Left ventricle myocardium inferior (tissue), 1 donor: ENCODE results near the gene MARK2. TPM values are rescaled to one million over a fixed set of nuclear protein-coding genes. Genes with fewer than 3 reads are reported as not detected.

Experiments
- DNase-seq: peaks from one replicate; pipeline ENCODE4 v3.0.0-alpha.2; 2020
- H3K27ac ChIP-seq: fragments of 200-600 bp; replicated peaks from 2 replicates; pipeline ENCODE4 v1.8.0; 2021
- H3K27me3 ChIP-seq: fragments of 200-600 bp; 2 replicates; pipeline ENCODE4 v1.8.0; 2021; ENCODE audit warnings: low read depth
- H3K36me3 ChIP-seq: fragments of 200-600 bp; 2 replicates; pipeline ENCODE4 v1.8.0; 2021
- H3K4me1 ChIP-seq: fragments of 200-600 bp; 2 replicates; pipeline ENCODE4 v1.8.0; 2021
- H3K4me3 ChIP-seq: fragments of 200-600 bp; 2 replicates; pipeline ENCODE4 v1.8.0; 2021; ENCODE audit warnings: mild to moderate bottlenecking, moderate library complexity
- H3K9me3 ChIP-seq: fragments of 200-600 bp; replicated peaks from 2 replicates; pipeline ENCODE4 v1.8.0; 2021
- intact Hi-C: fragments of 100-400 bp; cut with micrococcal nuclease; formaldehyde crosslinking; loops from one replicate; pipeline ENCODE4 v1.11.0; 2022
- long read RNA-seq: library from polyadenylated mRNA; unstranded; transcript quantifications from one replicate; pipeline ENCODE4 v2.0.0, GENCODE V29; 2021
- total RNA-seq: library from RNA; stranded (reverse); fragmentation: NEBNext Ultra II Directional; extraction: Animal tissue kit (Norgen Biotek cat#: 25700); gene quantifications from one replicate; pipeline ENCODE4 v1.2.1, GENCODE V29; 2021
- TF ChIP-seq, protein P1 (sequence below): fragments of 200-600 bp; IDR thresholded peaks from 2 replicates; pipeline ENCODE4 v1.8.0; 2021; ENCODE audit warnings: antibody characterized with exemption, mild to moderate bottlenecking, borderline replicate concordance
- donor health status: DM: no; HTN: yes; CAD: no; lungs with severe emphysema.

Gene MARK2
- total RNA-seq = 36.6 TPM
- long read RNA-seq, partial matches to known transcripts = 14 of 57 reads
- long read RNA-seq, other reads (novel, unspliced or antisense) = 39 of 57 reads

DNA sequence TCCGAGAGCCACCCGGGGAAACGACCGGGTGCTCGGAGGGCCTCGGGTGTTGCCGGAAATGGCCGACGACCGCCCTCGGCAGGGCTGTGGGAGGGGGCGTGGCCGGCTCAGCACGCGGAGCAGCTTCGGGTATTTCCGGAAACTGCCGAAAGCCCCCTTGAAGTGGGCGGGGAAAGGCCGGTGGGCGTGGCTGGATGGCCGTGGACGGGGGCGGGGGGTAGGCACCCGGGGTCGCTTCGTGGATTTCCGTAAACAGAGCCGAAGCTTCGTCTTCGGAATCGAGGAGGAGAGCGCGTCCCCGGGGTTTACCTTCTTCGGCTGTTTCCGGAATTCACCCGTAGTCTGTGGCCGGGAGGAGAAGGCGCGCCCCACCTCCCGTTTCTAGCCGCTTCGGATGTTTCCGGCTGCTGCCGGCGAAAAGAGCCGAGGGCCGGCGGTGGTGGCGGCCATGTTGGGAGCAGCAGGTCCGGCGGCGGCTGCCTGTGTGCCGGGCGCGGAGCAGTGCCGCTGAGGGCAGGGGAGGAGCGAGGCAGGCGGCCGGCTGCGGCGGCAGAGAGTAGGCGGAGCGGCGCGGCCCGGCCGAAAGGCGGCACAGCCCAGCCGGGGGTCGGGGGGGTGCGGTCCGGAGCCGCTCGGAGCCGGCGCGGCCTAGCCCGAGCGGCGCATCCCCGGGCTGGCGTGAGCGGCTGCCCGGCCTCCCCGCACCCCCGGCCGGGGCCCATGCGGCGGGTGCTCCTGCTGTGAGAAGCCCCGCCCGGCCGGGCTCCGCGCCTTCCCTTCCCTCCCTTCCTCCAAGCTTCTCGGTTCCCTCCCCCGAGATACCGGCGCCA is at the start of gene MARK2:
MARK2 (plus strand) TSS at position 433 of the 830 bp plus-strand sequence; CDS start at position 830, 397 bp downstream.
- peaks cover 59% of the 10 kb centered on the region for H3K4me1 ChIP-seq
- TF ChIP-seq, protein P1, sequence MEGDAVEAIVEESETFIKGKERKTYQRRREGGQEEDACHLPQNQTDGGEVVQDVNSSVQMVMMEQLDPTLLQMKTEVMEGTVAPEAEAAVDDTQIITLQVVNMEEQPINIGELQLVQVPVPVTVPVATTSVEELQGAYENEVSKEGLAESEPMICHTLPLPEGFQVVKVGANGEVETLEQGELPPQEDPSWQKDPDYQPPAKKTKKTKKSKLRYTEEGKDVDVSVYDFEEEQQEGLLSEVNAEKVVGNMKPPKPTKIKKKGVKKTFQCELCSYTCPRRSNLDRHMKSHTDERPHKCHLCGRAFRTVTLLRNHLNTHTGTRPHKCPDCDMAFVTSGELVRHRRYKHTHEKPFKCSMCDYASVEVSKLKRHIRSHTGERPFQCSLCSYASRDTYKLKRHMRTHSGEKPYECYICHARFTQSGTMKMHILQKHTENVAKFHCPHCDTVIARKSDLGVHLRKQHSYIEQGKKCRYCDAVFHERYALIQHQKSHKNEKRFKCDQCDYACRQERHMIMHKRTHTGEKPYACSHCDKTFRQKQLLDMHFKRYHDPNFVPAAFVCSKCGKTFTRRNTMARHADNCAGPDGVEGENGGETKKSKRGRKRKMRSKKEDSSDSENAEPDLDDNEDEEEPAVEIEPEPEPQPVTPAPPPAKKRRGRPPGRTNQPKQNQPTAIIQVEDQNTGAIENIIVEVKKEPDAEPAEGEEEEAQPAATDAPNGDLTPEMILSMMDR = no peak
- no peaks in the 10 kb centered on the region for H3K9me3 ChIP-seq
- no peaks in the 10 kb centered on the region for H3K27me3 ChIP-seq
- intact Hi-C loops = no loop called here
- H3K4me3 ChIP-seq = peak within 1 kb of the TSS; percentile 91
- H3K36me3 ChIP-seq = peaks cover 15% of the 10 kb centered on the region
- DNase-seq = peak; percentile 97
- peak within 1 kb of the TSS; percentile 88 for H3K27ac ChIP-seq

DNA sequence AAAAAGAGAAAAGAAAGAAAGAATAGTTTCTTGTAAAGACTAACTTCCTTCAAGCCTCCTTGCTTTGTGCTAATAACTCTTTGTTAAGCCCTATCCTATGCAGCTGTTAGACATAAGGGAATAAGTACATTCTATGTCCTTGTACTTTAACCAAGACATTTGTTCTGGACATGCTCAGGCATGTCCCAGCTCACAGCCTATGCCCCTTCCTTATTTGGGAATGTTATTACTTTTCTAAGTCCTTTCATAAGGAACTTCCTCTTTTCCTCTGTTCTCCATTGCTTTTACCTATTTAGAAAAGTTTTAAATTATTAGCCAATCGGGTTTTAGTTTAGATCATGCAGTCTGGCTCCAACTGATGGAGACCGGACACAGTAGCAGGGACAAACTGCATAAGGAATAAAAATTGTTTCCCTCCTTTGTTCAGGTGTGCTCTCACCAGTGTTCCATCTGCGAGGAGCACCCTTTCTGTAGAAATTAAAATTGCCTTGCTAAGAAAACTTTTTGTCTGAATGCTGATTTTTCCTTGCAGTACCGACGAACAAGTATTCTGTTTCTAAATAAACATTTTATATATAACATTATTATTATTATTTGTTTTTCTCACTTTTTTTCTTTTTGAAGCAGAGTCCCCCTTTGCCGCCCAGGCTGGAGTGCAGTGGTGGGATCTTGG is 47.3 kb upstream of the MARK2 start:
- no peak for DNase-seq
- no peak overlapping the region for H3K4me3 ChIP-seq
- peaks cover 24% of the 10 kb centered on the region for H3K9me3 ChIP-seq
- H3K36me3 ChIP-seq = no peaks in the 10 kb centered on the region
- H3K4me1 ChIP-seq = peaks cover 5% of the 10 kb centered on the region
- intact Hi-C loops = no loop called here
- TF ChIP-seq, protein P1 = no peak
- H3K27ac ChIP-seq = no peak overlapping the region
- no peaks in the 10 kb centered on the region for H3K27me3 ChIP-seq

DNA sequence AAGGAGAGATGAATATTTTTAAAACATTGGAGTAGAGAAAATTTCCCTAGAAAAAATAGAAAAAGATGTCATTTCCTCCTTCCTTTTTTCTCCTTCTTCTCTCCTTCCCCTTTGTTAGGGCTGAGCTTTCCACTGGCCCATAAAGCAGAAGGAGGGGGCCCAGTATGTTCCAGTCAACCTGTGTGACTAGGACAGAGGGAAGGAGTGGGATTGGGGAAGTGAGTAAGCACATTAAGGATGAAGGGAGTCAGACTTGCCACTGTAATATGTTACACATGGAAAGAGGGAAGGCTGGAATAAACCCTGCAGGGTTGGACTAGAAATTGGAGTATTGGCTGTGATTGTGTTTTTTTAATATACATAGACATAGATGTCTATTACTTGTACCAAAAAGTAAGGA is 45.7 kb upstream of the MARK2 start:
- peaks cover 24% of the 10 kb centered on the region for H3K9me3 ChIP-seq
- intact Hi-C loops = no loop called here
- DNase-seq = no peak
- H3K27me3 ChIP-seq = no peaks in the 10 kb centered on the region
- no peaks in the 10 kb centered on the region for H3K36me3 ChIP-seq
- no peak overlapping the region for H3K4me3 ChIP-seq
- peaks cover 9% of the 10 kb centered on the region for H3K4me1 ChIP-seq
- H3K27ac ChIP-seq = no peak overlapping the region
- TF ChIP-seq, protein P1 = no peak

DNA sequence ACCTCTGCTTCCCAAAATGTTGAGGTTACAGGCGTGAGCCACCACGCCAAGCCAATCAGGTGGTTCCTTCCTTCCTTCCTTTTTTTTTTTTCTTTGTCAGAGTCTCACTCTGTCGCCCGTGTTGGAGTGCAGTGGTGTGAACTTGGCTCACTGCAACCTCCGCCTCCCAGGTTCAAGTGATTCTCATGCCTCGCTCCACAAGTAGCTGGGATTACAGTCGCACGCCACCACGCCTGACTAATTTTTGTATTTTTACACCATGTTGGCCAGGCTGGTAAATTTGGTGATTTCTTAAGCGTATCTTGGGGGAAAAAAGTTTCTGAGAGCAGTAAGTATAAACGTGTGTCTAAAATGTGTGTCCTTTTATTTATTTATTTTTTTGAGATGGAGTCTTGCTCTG is 43.8 kb upstream of the MARK2 start:
- intact Hi-C loops = no loop called here
- Histone ChIP-seq H3K27ac (no peak overlapping the region), H3K36me3 (no peaks in the 10 kb centered on the region), H3K4me1 (peaks cover 13% of the 10 kb centered on the region), H3K9me3 (peaks cover 24% of the 10 kb centered on the region), H3K4me3 (no peak overlapping the region), H3K27me3 (no peaks in the 10 kb centered on the region)
- TF ChIP-seq, protein P1 = no peak
- no peak for DNase-seq

- intact Hi-C loops = no loop called here
- no peak overlapping the region for H3K27ac ChIP-seq
- H3K27me3 ChIP-seq = no peaks in the 10 kb centered on the region
- H3K9me3 ChIP-seq = no peaks in the 10 kb centered on the region
- no peaks in the 10 kb centered on the region for H3K36me3 ChIP-seq
- peaks cover 24% of the 10 kb centered on the region for H3K4me1 ChIP-seq
- TF ChIP-seq, protein P1 = no peak
- no peak overlapping the region for H3K4me3 ChIP-seq
- no peak for DNase-seq
Measured at GRCh38 chr11:63800921-63801320, 38.0 kb upstream of the MARK2 start.
